ENCODE measurements around the gene GLIS1. TPM values are rescaled to one million over a fixed set of nuclear protein-coding genes. Genes with fewer than 3 reads are reported as not detected.

Gene GLIS1
- total RNA-seq, 1 experiment from 2014 or later: 0.39 TPM

GRCh38 chr1:53733447-53733931 is 5.5 kb downstream of the GLIS1 start:
- Histone ChIP-seq H3K4me3 (replicated peaks in 1 of 2; ENCODE audit: low read depth in 1 of 2, low read length in 2 of 2) (no peak overlapping the region), H2AFZ (ENCODE audit: low read depth, low read length, poor library complexity, severe bottlenecking) (no peak overlapping the region), H3K4me1 (ENCODE audit: control insufficient read depth in 1 of 2, insufficient read depth in 2 of 2, low read length in 2 of 2) (no peaks in the 10 kb centered on the region), H3K27me3 (ENCODE audit: insufficient read depth, low read length) (no peaks in the 10 kb centered on the region; the same call in 1 of the 2 replicates), H3K27ac (ENCODE audit: low read depth, low read length) (no peak overlapping the region), H3K36me3 (ENCODE audit: control insufficient read depth in 1 of 2, insufficient read depth in 2 of 2, low read length in 2 of 2) (no peaks in the 10 kb centered on the region), H3K79me2 (ENCODE audit: insufficient read depth, low read length) (no peaks in the 10 kb centered on the region), H3K9me2 (ENCODE audit: insufficient read depth) (no peaks in the 10 kb centered on the region), H3K9ac (ENCODE audit: low read length) (no peak overlapping the region), H3K9me3 (ENCODE audit: control insufficient read depth in 1 of 2, insufficient read depth in 1 of 2, low read depth in 1 of 2, low read length in 2 of 2) (no peaks in the 10 kb centered on the region), H3K4me2 (ENCODE audit: low read length) (no peak overlapping the region), H4K20me1 (ENCODE audit: insufficient read depth) (no peaks in the 10 kb centered on the region)
- no peak for ATAC-seq
- RAD21 ChIA-PET (ENCODE audit: low non-redundant PET in 1 of 2, low total read pairs in 2 of 2, uncharacterized antibody in 2 of 2, unreplicated experiment in 2 of 2): no interaction called here
- intact Hi-C loops (cut with micrococcal nuclease): no loop called here
- CTCF ChIA-PET: no interaction called here
- TF ChIP-seq RAD21 (IDR thresholded peaks at IDR 0.05; ENCODE audit: low read depth): no peak
- no peak for TF ChIP-seq FOSL1 (IDR thresholded peaks at IDR 0.05; ENCODE audit: low read depth)
- TF ChIP-seq EZH2phosphoT487 (IDR thresholded peaks at IDR 0.05; ENCODE audit: borderline replicate concordance): no peak
- TF ChIP-seq MAX (IDR thresholded peaks at IDR 0.05): no peak
- TF ChIP-seq EGR1 (IDR thresholded peaks at IDR 0.05; ENCODE audit: low read depth): no peak
- no peak for TF ChIP-seq YY1 (IDR thresholded peaks at IDR 0.05; ENCODE audit: extremely low read depth, insufficient replicate concordance, low read depth, low read length)
- TF ChIP-seq EZH2 (IDR thresholded peaks at IDR 0.05): no peak
- TF ChIP-seq ZFX (IDR thresholded peaks at IDR 0.05): no peak
- TF ChIP-seq SIN3A (IDR thresholded peaks at IDR 0.05; ENCODE audit: low read depth): no peak
- no peak for TF ChIP-seq TCF7L2 (IDR thresholded peaks at IDR 0.05; ENCODE audit: borderline replicate concordance, extremely low read depth, insufficient read depth, insufficient read length)
- TF ChIP-seq CBX3 (IDR thresholded peaks at IDR 0.05; ENCODE audit: low read depth): no peak
- TF ChIP-seq ELF1 (IDR thresholded peaks at IDR 0.05; ENCODE audit: borderline replicate concordance, low read depth): no peak
- DNase-seq (ENCODE audit: low read depth, low spot score): no peak
- no TSS peak for BruUV-seq (replicated peaks)
- POLR2A ChIA-PET: no interaction called here

DNA sequence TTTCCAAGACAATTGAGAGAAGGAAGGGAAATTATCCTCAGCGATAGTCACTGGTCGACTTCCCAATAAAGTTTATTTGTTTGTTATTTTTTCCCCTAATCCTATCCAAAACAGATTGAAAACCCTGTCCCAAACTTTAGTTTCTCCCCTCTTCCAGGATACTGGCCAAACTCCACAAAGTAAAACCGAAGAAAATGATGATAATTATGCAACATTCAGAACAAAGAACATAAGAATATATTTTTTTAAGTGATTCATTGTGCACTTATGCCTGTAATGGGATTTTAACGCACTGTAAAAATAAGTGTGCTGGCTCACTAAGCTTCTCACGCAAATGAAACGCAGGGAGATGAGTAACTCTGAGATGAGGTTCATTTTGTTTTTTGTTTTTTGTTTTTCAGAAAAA is 6.0 kb downstream of the GLIS1 start:
- no peak for DNase-seq (ENCODE audit: low read depth, low spot score)
- H3K79me2 ChIP-seq (ENCODE audit: insufficient read depth, low read length): no peaks in the 10 kb centered on the region
- ChIA-PET POLR2A (no interaction called here), RAD21 (ENCODE audit: low non-redundant PET in 1 of 2, low total read pairs in 2 of 2, uncharacterized antibody in 2 of 2, unreplicated experiment in 2 of 2) (no interaction called here), CTCF (no interaction called here)
- H3K36me3 ChIP-seq (ENCODE audit: control insufficient read depth in 1 of 2, insufficient read depth in 2 of 2, low read length in 2 of 2): no peaks in the 10 kb centered on the region
- no peaks in the 10 kb centered on the region for H4K20me1 ChIP-seq (ENCODE audit: insufficient read depth)
- no peak overlapping the region for H3K4me3 ChIP-seq (replicated peaks in 1 of 2; ENCODE audit: low read depth in 1 of 2, low read length in 2 of 2)
- no peak for ATAC-seq
- H3K27me3 ChIP-seq (ENCODE audit: insufficient read depth, low read length): no peaks in the 10 kb centered on the region; the same call in 1 of the 2 replicates
- no peaks in the 10 kb centered on the region for H3K4me1 ChIP-seq (ENCODE audit: control insufficient read depth in 1 of 2, insufficient read depth in 2 of 2, low read length in 2 of 2)
- H3K9ac ChIP-seq (ENCODE audit: low read length): no peak overlapping the region
- no peaks in the 10 kb centered on the region for H3K9me2 ChIP-seq (ENCODE audit: insufficient read depth)
- intact Hi-C loops (cut with micrococcal nuclease): no loop called here
- no TSS peak for BruUV-seq (replicated peaks)
- no peak overlapping the region for H2AFZ ChIP-seq (ENCODE audit: low read depth, low read length, poor library complexity, severe bottlenecking)
- no peak overlapping the region for H3K27ac ChIP-seq (ENCODE audit: low read depth, low read length)
- no peaks in the 10 kb centered on the region for H3K9me3 ChIP-seq (ENCODE audit: control insufficient read depth in 1 of 2, insufficient read depth in 1 of 2, low read depth in 1 of 2, low read length in 2 of 2)
- no peak overlapping the region for H3K4me2 ChIP-seq (ENCODE audit: low read length)
- TF ChIP-seq FOSL1 (IDR thresholded peaks at IDR 0.05; ENCODE audit: low read depth) (no peak), RAD21 (IDR thresholded peaks at IDR 0.05; ENCODE audit: low read depth) (no peak), TCF7L2 (IDR thresholded peaks at IDR 0.05; ENCODE audit: borderline replicate concordance, extremely low read depth, insufficient read depth, insufficient read length) (no peak), EGR1 (IDR thresholded peaks at IDR 0.05; ENCODE audit: low read depth) (no peak), EZH2phosphoT487 (IDR thresholded peaks at IDR 0.05; ENCODE audit: borderline replicate concordance) (no peak), EZH2 (IDR thresholded peaks at IDR 0.05) (no peak), CEBPB (IDR thresholded peaks at IDR 0.05; ENCODE audit: low read depth) (no peak), YY1 (IDR thresholded peaks at IDR 0.05; ENCODE audit: extremely low read depth, insufficient replicate concordance, low read depth, low read length) (no peak), SIN3A (IDR thresholded peaks at IDR 0.05; ENCODE audit: low read depth) (no peak), ZFX (IDR thresholded peaks at IDR 0.05) (no peak), SRF (IDR thresholded peaks at IDR 0.05; ENCODE audit: low read depth) (no peak)
- TF ChIP-seq, protein P1, sequence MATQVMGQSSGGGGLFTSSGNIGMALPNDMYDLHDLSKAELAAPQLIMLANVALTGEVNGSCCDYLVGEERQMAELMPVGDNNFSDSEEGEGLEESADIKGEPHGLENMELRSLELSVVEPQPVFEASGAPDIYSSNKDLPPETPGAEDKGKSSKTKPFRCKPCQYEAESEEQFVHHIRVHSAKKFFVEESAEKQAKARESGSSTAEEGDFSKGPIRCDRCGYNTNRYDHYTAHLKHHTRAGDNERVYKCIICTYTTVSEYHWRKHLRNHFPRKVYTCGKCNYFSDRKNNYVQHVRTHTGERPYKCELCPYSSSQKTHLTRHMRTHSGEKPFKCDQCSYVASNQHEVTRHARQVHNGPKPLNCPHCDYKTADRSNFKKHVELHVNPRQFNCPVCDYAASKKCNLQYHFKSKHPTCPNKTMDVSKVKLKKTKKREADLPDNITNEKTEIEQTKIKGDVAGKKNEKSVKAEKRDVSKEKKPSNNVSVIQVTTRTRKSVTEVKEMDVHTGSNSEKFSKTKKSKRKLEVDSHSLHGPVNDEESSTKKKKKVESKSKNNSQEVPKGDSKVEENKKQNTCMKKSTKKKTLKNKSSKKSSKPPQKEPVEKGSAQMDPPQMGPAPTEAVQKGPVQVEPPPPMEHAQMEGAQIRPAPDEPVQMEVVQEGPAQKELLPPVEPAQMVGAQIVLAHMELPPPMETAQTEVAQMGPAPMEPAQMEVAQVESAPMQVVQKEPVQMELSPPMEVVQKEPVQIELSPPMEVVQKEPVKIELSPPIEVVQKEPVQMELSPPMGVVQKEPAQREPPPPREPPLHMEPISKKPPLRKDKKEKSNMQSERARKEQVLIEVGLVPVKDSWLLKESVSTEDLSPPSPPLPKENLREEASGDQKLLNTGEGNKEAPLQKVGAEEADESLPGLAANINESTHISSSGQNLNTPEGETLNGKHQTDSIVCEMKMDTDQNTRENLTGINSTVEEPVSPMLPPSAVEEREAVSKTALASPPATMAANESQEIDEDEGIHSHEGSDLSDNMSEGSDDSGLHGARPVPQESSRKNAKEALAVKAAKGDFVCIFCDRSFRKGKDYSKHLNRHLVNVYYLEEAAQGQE (IDR thresholded peaks at IDR 0.05; ENCODE audit: low read depth): no peak
